ENCODE results near the gene RHCG.
"Not testable (repeated sequence)": the region's sequence is repeated elsewhere in the genome, so short reads cannot be mapped to it uniquely, and the experiment has no call there.

The RHCG gene

DNA sequence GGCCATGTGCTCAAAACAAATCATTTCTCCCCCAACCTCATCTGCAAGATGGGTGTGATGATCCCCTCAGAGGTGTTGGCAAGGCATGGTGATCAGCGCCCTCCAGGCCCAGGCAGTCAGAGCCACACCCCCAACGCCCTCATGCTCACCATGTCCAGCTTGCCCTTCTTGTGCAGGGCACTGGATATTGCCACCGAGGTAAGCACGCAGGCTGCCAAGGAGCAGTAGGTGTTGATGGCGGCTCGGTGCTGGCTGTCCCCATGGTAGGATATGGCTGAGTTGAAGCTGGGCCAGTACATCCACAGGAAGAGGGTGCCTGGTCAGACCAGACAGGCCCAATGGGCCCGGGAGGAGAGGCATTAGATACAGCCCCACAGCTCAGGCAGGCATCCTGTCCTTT is 17.2 kb downstream of the RHCG start:
- no peak for DNase-seq (ENCODE audit: extremely low read depth in 1 of 2, low read depth in 1 of 2)

DNA sequence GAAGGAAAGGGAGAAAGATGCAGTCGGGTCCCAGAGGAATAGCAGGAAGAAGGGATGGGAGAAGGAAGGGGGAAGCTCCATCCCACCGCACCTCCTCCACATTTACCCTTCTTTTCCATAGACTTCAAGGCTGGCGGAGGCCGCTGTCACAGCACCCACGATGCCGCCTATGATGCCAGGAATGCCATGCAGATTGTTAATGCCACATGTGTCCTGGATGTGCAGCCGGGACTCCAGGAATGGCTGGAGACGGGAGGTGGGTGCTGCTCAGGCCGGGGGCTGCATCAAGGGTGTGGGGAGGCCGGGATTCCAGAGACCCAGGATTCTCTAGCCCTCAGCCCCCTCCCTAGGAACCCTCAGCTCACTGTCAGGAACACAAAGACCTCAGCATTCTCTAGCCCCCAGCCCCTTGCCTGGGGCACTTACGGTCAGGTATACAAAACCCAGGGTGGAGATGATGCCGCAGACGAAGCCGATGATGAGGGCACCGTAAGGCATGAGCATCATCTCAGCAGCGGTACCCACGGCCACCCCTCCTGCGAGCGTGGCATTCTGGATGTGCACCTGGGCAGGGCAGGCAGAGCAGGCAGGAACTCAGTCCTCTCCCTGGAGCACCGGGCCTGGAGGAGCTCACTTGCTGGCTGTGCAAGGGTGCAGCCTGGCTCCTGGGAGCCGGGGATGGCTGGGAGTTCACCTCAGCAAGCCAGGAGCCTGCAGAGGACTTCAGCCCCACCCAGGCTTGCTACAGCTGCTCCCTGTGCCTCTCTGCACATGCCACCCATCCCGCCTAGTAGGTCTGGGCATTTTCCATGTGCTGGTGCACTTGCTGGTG is 18.8 kb downstream of the RHCG start:
- DNase-seq (ENCODE audit: extremely low read depth in 1 of 2, low read depth in 1 of 2), result no peak

DNA sequence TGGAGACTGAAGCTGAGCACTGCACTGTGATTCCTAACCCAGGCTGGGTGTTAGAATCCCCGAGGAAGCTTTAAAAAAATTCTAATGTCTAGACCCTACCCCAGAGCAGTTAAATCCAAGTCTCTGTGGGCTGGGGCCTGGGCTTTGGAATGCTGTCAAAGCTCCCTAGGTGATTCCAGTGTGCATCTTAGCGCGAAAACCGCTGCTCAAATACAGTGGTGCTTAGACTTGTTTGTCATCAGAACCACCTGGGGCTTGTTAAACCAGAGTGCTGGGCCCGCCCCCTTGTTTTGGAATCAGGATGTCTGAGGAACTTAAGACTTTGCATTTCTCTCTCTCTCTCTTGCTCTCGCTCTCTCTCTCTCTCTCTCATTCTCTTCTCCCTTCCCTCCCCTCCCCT is 20.7 kb downstream of the RHCG start:
- DNase-seq (ENCODE audit: extremely low read depth in 1 of 2, low read depth in 1 of 2), result no peak

DNA sequence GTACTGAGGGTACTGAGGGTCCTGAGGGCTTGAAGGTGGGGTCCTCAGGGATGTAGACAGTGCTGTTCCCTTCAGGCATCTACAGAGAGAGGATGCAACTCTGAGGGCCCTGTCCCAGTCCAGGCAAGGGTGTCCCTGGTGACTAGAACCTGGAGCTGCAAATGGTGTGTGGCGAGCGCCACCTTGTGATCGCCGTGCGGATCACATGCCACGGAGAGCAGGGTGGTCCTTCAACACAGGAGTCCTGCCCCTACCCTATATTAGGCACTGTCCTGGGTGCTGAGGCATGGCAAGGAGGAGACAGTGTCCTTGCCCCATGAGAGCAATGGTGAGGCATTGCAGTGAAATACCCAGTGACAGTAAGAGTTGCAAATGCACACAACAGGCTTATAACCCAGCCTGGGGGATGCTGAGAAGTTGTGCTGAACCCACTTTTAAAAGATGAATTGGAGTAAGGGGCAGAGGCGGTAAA is 23.6 kb downstream of the RHCG start:
- peak; percentile 21 for DNase-seq (ENCODE audit: extremely low read depth in 1 of 2, low read depth in 1 of 2)

- DNase-seq (ENCODE audit: extremely low read depth in 1 of 2, low read depth in 1 of 2), result no peak
Measured at GRCh38 chr15:89469426-89470096, 26.8 kb downstream of the RHCG start.

DNA sequence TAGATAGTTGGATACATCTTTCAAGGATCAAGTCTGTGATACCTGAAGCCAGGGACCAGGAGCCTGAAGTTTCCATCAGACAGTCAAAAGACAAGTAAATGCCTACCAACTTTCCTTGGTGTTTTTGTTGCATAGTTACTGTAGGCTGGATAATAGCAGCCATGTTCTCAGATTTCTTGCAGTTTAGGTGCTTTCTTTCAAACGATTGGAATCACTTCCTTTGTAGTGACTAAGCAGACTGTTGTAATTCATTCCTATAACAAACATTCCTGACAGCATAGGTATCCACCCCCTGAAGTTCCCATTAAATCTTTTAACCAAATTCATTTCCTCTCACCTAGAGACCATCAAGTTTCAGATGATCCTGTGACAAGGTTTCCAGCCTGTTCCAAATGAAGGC is 27.6 kb downstream of the RHCG start:
- DNase-seq (ENCODE audit: extremely low read depth in 1 of 2, low read depth in 1 of 2), result not testable (repeated sequence)

GRCh38 chr15:89463113-89463512 is 33.3 kb downstream of the RHCG start:
- DNase-seq (ENCODE audit: extremely low read depth in 1 of 2, low read depth in 1 of 2), result no peak

DNA sequence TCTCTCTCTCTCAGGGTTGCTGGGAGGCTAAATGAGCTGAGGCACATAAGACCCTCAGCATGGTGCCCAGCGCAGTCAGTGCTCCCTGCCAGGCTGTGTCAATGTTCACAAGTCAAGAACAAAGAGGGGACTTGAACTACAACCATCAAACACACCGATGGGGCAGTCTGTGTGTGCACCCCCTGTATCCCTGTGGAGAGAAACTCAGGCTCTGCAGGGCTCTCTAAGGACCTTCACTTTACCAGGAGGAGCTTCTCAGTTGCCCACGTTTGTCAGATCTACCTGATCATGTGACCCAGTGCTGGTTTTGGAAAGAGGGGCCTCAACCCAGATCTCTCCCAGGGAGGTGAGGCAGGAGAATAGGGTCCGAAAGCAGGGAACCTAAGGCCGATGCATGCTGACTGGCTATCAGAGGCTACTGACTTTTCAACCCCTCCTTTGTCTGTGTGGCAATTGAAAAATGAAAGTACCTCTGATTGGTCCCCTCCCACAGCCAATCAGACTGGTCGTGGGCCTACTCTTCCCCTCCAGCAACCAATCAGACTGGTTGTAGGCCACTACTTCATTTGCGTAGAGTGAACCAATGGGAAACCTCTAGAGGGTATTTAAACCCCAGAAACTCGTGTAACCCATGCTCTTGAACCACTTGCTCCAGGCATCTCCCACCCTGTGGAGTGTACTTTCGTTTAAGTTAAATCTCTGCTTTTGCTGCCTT is 34.0 kb downstream of the RHCG start:
- DNase-seq (ENCODE audit: extremely low read depth in 1 of 2, low read depth in 1 of 2), result no peak

GRCh38 chr15:89461386-89461785 is 35.0 kb downstream of the RHCG start:
- DNase-seq (ENCODE audit: extremely low read depth in 1 of 2, low read depth in 1 of 2), result no peak

GRCh38 chr15:89460048-89460447 is 36.3 kb downstream of the RHCG start:
- no peak for DNase-seq (ENCODE audit: extremely low read depth in 1 of 2, low read depth in 1 of 2)

- DNase-seq (ENCODE audit: extremely low read depth in 1 of 2, low read depth in 1 of 2), result no peak
Measured at GRCh38 chr15:89459271-89460038, 36.9 kb downstream of the RHCG start.

DNA sequence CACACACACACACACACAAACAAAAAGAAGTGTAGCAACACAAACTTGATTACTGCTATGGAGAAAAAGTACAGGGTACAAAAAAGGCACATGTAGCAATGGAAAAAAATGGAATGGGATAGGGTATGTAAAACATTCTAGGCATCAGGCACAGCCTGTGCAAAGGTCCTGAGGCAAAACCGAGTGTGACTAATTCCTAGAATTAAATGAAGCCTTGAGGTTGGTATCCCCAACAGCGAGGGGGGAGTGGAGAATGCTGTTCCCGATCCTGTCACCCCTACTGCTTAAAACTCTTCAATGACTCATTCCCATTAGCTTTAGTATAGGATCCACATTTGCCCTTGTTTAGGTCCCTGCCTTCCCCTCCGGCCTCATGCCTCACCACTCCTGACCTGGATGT is 37.9 kb downstream of the RHCG start:
- no peak for DNase-seq (ENCODE audit: extremely low read depth in 1 of 2, low read depth in 1 of 2)

- DNase-seq (ENCODE audit: extremely low read depth in 1 of 2, low read depth in 1 of 2), result no peak
Measured at GRCh38 chr15:89457086-89457485, 39.3 kb downstream of the RHCG start.

DNA sequence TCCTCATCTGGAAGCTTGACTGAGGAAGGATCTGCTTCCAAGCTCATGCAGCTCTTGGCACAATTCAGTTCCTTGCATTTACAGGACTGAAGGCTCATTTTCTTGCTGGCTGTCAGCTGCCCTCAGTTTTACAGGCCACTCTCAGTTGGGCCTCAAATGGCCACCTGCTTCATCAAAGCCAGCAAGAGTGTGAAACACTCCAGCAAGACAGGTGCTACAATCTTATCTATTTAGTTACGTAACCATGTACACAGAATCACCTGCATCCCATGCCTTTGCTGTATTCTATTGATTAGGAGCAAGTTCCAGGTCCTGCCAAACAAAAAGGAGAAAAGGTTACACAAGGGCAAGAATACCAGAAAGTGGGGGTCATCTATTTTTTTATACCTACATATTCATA is 40.8 kb downstream of the RHCG start:
- no peak for DNase-seq (ENCODE audit: extremely low read depth in 1 of 2, low read depth in 1 of 2)

DNA sequence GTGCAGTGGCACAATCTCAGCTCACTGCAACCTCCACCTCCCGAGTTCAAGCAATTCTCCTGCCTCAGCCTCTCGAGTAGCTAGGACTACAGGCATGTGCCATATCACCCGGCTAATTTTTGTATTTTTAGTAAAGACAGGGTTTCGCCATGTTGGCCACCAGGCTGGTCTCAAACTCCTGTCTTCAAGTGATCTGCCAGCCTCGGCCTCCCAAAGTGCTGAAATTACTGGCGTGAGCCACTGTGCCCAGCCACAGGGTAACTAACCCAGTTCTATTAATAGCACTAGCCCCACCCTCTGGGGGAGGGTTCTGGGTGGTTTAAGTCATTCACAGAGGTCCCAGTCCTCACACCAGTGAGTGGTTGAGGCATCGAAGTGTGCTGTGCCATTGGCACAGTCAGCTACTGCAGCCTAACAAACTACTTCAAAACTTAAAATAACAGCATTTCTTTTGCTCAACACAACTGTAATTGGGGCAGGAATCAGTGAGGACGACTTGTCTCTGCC is 44.0 kb downstream of the RHCG start:
- DNase-seq (ENCODE audit: extremely low read depth in 1 of 2, low read depth in 1 of 2), result no peak

DNA sequence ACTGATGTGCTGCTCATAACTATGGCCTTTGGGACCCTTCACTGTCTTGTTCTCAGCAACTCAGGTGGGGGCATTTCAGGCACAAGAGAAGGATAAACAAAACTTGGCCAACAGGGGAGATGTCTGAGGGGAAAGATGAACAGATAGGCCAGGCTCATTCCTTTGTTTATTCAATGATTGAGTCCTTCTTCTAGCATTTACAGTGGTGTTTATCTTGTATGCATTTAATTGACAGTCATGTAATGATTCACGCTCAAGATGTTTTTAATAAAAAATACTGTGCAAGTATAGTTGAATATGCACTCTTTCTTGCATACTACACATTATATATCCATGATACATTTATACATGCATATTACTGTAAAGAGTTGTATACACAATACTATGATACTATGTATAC is 44.5 kb downstream of the RHCG start:
- no peak for DNase-seq (ENCODE audit: extremely low read depth in 1 of 2, low read depth in 1 of 2)

GRCh38 chr15:89450076-89451006 is 46.0 kb downstream of the RHCG start:
- no peak for DNase-seq (ENCODE audit: extremely low read depth in 1 of 2, low read depth in 1 of 2)

DNA sequence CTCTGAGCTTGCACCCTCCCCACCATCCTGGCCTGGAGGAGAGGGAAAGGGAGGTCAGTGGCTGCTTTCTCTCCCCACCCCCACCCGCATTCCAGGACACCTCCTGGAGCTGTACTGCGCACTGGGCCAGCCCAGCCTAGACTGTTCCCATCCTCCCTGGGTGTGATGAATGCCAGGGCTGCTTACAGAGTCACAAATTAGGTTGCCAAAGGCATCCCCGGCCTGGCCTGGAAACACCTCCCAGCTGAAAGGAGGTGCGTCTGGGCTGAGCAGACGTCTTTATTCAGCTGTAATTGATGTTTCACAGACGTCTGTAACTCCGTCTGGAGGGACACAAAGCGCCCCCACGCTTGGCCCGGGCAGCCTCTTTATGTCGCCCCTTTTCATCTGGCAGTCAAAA is 47.6 kb downstream of the RHCG start:
- DNase-seq (ENCODE audit: extremely low read depth in 1 of 2, low read depth in 1 of 2), result no peak

GRCh38 chr15:89447676-89448075 is 48.7 kb downstream of the RHCG start:
- DNase-seq (ENCODE audit: extremely low read depth in 1 of 2, low read depth in 1 of 2), result no peak
